Limb (tissue), 2 donors: Measurements from ENCODE around the gene ANKRD13D.
A peak's percentile ranks its signal among the peaks of the same experiment; 100 is the strongest.

Source experiments
- DNase-seq, 2 donors: peaks; one replicate each; pipeline ENCODE4 v3.0.0-alpha.2; 2016; ENCODE audit errors: extremely low spot score in 2 of 2

Gene ANKRD13D

GRCh38 chr11:67302571-67303131 lies 13.5 kb downstream of the ANKRD13D start:
- DNase-seq: peak in 1 of 2 donors; percentile 46

GRCh38 chr11:67303132-67303834 lies 14.2 kb downstream of the ANKRD13D start, which contains the start of gene SSH3:
Gene SSH3 (plus strand): TSS chr11:67303530. CDS start chr11:67303626, 96 bp downstream.
- peak; percentile 50 to 67 for DNase-seq

- DNase-seq: no peak
Observed at GRCh38 chr11:67303835-67304411, 14.8 kb downstream of the ANKRD13D start.

GRCh38 chr11:67304511-67305113 lies 15.5 kb downstream of the ANKRD13D start:
- peak in 1 of 2 donors; percentile 29 for DNase-seq

- no peak for DNase-seq
Observed at GRCh38 chr11:67306769-67307544, 17.9 kb downstream of the ANKRD13D start.

GRCh38 chr11:67307545-67308001 lies 18.5 kb downstream of the ANKRD13D start:
- DNase-seq: no peak

GRCh38 chr11:67308031-67308866 lies 19.1 kb downstream of the ANKRD13D start:
- no peak for DNase-seq

- no peak for DNase-seq
Observed at GRCh38 chr11:67309166-67309565, 20.1 kb downstream of the ANKRD13D start.

GRCh38 chr11:67309661-67310061 lies 20.6 kb downstream of the ANKRD13D start:
- no peak for DNase-seq

- no peak for DNase-seq
Observed at GRCh38 chr11:67310246-67311050, 21.3 kb downstream of the ANKRD13D start.

- DNase-seq: no peak
Observed at GRCh38 chr11:67311051-67311555, 22.0 kb downstream of the ANKRD13D start.

- no peak for DNase-seq
Observed at GRCh38 chr11:67311556-67312082, 22.5 kb downstream of the ANKRD13D start.

- DNase-seq: no peak
Observed at GRCh38 chr11:67312187-67313021, 23.3 kb downstream of the ANKRD13D start.

- no peak for DNase-seq
Observed at GRCh38 chr11:67313125-67313890, 24.2 kb downstream of the ANKRD13D start.

- no peak for DNase-seq
Observed at GRCh38 chr11:67314218-67314617, 25.1 kb downstream of the ANKRD13D start.

GRCh38 chr11:67315325-67315909 lies 26.3 kb downstream of the ANKRD13D start:
- DNase-seq: no peak

- no peak for DNase-seq
Observed at GRCh38 chr11:67316882-67317204, 27.7 kb downstream of the ANKRD13D start.
